A204.1 (cell line): ENCODE data around the gene HPCA.

Source experiments
- FAIRE-seq: peaks from 2 replicates; lab custom pipeline; 2012; peaks lifted over from hg19 to GRCh38; lab: Jason Lieb, UNC

HPCA gene

GRCh38 chr1:32871364-32872191 lies 14.7 kb upstream of the HPCA start:
- no peak for FAIRE-seq

- no peak for FAIRE-seq
Measured at GRCh38 chr1:32872192-32872460, 14.2 kb upstream of the HPCA start.

- no peak for FAIRE-seq
Measured at GRCh38 chr1:32873484-32873883, 12.8 kb upstream of the HPCA start.

GRCh38 chr1:32874860-32875752 lies 11.2 kb upstream of the HPCA start:
- no peak for FAIRE-seq

GRCh38 chr1:32876341-32877210 lies 9.7 kb upstream of the HPCA start:
- no peak for FAIRE-seq

- FAIRE-seq = no peak
Measured at GRCh38 chr1:32877211-32878110, 8.8 kb upstream of the HPCA start.

GRCh38 chr1:32878183-32878582 lies 8.1 kb upstream of the HPCA start:
- no peak for FAIRE-seq

GRCh38 chr1:32878637-32879041 lies 7.7 kb upstream of the HPCA start:
- FAIRE-seq = no peak

- FAIRE-seq = no peak
Measured at GRCh38 chr1:32881291-32881690, 5.0 kb upstream of the HPCA start.

GRCh38 chr1:32881871-32882850 lies 4.1 kb upstream of the HPCA start:
- FAIRE-seq = no peak

- no peak for FAIRE-seq
Measured at GRCh38 chr1:32883338-32884031, 2.8 kb upstream of the HPCA start.

GRCh38 chr1:32884032-32884372 lies 2.3 kb upstream of the HPCA start:
- FAIRE-seq = no peak

GRCh38 chr1:32884726-32885125 lies 1.6 kb upstream of the HPCA start:
- FAIRE-seq = no peak

GRCh38 chr1:32885676-32886003 lies 651 bp upstream of the HPCA start:
- no peak for FAIRE-seq

GRCh38 chr1:32886828-32887414 lies 630 bp downstream of the HPCA start:
- FAIRE-seq = no peak

- no peak for FAIRE-seq
Measured at GRCh38 chr1:32887623-32888022, 1.3 kb downstream of the HPCA start.

- FAIRE-seq = no peak
Measured at GRCh38 chr1:32888134-32888533, 1.8 kb downstream of the HPCA start.

GRCh38 chr1:32888677-32889420 lies 2.6 kb downstream of the HPCA start:
- no peak for FAIRE-seq

- no peak for FAIRE-seq
Measured at GRCh38 chr1:32889731-32890278, 3.5 kb downstream of the HPCA start.
